ENCODE data around the gene AKR7A2.

The AKR7A2 gene

DNA sequence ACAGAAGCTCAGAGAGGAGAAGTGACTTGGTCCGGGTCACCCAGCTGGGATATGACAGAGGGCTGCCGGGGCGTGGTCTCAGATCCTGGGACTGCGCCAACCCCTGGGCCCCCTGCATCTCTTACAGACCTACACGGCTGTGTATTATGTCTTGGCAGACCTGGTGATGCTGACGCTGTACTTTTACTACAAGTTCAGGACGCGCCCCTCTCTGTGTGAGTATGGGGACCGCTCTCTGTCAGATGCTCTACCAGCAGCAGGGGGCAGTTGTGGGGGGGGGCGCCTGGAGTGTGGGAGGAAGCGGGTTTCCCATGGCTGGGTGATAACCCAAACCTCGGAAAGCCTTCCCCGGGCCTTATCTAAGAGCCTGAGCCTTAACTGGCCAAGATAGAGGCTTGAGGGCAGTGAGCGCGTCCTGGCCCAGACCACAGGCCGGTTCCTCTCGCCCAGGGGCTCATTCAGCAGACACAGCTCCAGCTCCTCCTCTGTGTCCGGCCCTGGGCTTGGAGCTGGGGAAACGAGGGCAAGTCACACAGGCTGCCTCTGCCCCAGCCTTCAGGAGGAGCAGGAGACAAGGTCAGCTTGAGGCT is 13.5 kb upstream of the AKR7A2 start:
- TF ChIP-seq ZC3H10 (CRISPR knock-in tag; IDR thresholded peaks at IDR 0.05): no peak
- no peak for TF ChIP-seq ZNF565 (CRISPR knock-in tag; conservative IDR thresholded peaks at IDR 0.05; ENCODE audit: low read depth)
- no peak for TF ChIP-seq CREB5 (CRISPR knock-in tag; IDR thresholded peaks at IDR 0.05; ENCODE audit: low read depth)
- no peak for TF ChIP-seq OSR1 (CRISPR knock-in tag; IDR thresholded peaks at IDR 0.05)
- TF ChIP-seq, protein P1, sequence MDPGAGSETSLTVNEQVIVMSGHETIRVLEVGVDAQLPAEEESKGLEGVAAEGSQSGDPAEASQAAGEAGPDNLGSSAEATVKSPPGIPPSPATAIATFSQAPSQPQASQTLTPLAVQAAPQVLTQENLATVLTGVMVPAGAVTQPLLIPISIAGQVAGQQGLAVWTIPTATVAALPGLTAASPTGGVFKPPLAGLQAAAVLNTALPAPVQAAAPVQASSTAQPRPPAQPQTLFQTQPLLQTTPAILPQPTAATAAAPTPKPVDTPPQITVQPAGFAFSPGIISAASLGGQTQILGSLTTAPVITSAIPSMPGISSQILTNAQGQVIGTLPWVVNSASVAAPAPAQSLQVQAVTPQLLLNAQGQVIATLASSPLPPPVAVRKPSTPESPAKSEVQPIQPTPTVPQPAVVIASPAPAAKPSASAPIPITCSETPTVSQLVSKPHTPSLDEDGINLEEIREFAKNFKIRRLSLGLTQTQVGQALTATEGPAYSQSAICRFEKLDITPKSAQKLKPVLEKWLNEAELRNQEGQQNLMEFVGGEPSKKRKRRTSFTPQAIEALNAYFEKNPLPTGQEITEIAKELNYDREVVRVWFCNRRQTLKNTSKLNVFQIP (CRISPR knock-in tag; IDR thresholded peaks at IDR 0.05; ENCODE audit: borderline replicate concordance, low read depth): no peak
- TF ChIP-seq TOX (CRISPR knock-in tag; IDR thresholded peaks at IDR 0.05; ENCODE audit: borderline replicate concordance): no peak
- no peak for TF ChIP-seq GLIS3 (CRISPR knock-in tag; IDR thresholded peaks at IDR 0.05)
- TF ChIP-seq CSRNP3 (CRISPR knock-in tag; IDR thresholded peaks at IDR 0.05): no peak
- no peak for TF ChIP-seq ZNF8 (CRISPR knock-in tag; IDR thresholded peaks at IDR 0.05)
- TF ChIP-seq ARNTL (CRISPR knock-in tag; IDR thresholded peaks at IDR 0.05; ENCODE audit: borderline replicate concordance, low read depth): no peak
- ATAC-seq: no peak

- no peak for TF ChIP-seq ZNF565 (CRISPR knock-in tag; conservative IDR thresholded peaks at IDR 0.05; ENCODE audit: low read depth)
- TF ChIP-seq ISL1 (CRISPR knock-in tag; IDR thresholded peaks at IDR 0.05): no peak
- TF ChIP-seq ESRRG (CRISPR knock-in tag; IDR thresholded peaks at IDR 0.05): no peak
- no peak for TF ChIP-seq ZFP3 (CRISPR knock-in tag; IDR thresholded peaks at IDR 0.05)
- no peak for TF ChIP-seq CREB5 (CRISPR knock-in tag; IDR thresholded peaks at IDR 0.05; ENCODE audit: low read depth)
- TF ChIP-seq, protein P2, sequence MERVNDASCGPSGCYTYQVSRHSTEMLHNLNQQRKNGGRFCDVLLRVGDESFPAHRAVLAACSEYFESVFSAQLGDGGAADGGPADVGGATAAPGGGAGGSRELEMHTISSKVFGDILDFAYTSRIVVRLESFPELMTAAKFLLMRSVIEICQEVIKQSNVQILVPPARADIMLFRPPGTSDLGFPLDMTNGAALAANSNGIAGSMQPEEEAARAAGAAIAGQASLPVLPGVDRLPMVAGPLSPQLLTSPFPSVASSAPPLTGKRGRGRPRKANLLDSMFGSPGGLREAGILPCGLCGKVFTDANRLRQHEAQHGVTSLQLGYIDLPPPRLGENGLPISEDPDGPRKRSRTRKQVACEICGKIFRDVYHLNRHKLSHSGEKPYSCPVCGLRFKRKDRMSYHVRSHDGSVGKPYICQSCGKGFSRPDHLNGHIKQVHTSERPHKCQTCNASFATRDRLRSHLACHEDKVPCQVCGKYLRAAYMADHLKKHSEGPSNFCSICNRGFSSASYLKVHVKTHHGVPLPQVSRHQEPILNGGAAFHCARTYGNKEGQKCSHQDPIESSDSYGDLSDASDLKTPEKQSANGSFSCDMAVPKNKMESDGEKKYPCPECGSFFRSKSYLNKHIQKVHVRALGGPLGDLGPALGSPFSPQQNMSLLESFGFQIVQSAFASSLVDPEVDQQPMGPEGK (CRISPR knock-in tag; IDR thresholded peaks at IDR 0.05; ENCODE audit: borderline replicate concordance): no peak
- no peak for TF ChIP-seq ZNF70 (CRISPR knock-in tag; IDR thresholded peaks at IDR 0.05)
- TF ChIP-seq ARNTL (CRISPR knock-in tag; IDR thresholded peaks at IDR 0.05; ENCODE audit: borderline replicate concordance, low read depth): no peak
- no peak for TF ChIP-seq GLIS3 (CRISPR knock-in tag; IDR thresholded peaks at IDR 0.05)
- TF ChIP-seq, protein P1 (CRISPR knock-in tag; IDR thresholded peaks at IDR 0.05; ENCODE audit: borderline replicate concordance, low read depth): no peak
- ATAC-seq: no peak
Observed at GRCh38 chr1:19324665-19324990, 12.7 kb upstream of the AKR7A2 start.

DNA sequence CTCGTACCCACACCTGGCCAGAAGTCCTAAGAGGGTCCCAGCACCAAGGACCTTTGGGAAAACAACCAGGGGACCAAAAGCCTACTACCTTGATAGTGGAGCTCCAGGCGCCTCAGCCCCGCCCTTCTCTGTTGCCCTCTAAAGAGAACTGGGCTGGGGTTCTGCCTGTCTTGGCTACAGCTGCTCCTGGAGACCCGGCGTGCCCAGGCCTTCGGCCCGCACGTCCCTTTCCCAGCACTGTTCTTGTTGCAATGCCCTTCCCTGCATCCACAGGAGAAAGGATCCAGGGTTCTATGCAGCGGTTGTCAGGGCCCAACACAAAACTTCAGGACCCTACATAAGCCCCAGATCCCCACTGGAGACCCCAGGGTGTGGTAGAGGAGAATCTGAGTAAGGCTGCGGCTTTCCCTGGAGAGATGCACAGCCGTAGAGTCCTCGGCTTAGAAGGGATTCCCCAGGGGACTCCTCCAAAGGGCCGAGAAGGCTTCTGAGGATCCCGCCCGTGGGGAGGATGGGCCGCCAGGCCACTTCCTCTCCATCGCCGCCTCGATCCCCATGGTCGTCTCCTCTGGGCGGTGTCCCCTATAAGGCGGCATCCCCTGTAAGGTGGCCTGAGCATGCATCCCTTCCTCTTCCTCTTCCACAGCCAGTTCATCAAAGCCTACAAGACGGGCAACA is 12.2 kb upstream of the AKR7A2 start:
- no peak for ATAC-seq
- no peak for TF ChIP-seq ISL1 (CRISPR knock-in tag; IDR thresholded peaks at IDR 0.05)
- no peak for TF ChIP-seq ESRRG (CRISPR knock-in tag; IDR thresholded peaks at IDR 0.05)
- TF ChIP-seq CSDC2 (CRISPR knock-in tag; IDR thresholded peaks at IDR 0.05): no peak
- TF ChIP-seq ZNF8 (CRISPR knock-in tag; IDR thresholded peaks at IDR 0.05): no peak
- TF ChIP-seq, protein P3, sequence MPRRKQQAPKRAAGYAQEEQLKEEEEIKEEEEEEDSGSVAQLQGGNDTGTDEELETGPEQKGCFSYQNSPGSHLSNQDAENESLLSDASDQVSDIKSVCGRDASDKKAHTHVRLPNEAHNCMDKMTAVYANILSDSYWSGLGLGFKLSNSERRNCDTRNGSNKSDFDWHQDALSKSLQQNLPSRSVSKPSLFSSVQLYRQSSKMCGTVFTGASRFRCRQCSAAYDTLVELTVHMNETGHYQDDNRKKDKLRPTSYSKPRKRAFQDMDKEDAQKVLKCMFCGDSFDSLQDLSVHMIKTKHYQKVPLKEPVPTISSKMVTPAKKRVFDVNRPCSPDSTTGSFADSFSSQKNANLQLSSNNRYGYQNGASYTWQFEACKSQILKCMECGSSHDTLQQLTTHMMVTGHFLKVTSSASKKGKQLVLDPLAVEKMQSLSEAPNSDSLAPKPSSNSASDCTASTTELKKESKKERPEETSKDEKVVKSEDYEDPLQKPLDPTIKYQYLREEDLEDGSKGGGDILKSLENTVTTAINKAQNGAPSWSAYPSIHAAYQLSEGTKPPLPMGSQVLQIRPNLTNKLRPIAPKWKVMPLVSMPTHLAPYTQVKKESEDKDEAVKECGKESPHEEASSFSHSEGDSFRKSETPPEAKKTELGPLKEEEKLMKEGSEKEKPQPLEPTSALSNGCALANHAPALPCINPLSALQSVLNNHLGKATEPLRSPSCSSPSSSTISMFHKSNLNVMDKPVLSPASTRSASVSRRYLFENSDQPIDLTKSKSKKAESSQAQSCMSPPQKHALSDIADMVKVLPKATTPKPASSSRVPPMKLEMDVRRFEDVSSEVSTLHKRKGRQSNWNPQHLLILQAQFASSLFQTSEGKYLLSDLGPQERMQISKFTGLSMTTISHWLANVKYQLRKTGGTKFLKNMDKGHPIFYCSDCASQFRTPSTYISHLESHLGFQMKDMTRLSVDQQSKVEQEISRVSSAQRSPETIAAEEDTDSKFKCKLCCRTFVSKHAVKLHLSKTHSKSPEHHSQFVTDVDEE (CRISPR knock-in tag; IDR thresholded peaks at IDR 0.05): no peak

Data from SK-N-SH treated with all-trans-retinoic acid at 6 μM for 48 hours (cell line).